Pons (tissue), 1 donor: ENCODE measurements around the gene AMFR.

ENCODE experiments used
- DNase-seq: peaks from one replicate; pipeline ENCODE4 v3.0.0-alpha.2; 2016; ENCODE audit warnings: low spot score

AMFR gene

DNA sequence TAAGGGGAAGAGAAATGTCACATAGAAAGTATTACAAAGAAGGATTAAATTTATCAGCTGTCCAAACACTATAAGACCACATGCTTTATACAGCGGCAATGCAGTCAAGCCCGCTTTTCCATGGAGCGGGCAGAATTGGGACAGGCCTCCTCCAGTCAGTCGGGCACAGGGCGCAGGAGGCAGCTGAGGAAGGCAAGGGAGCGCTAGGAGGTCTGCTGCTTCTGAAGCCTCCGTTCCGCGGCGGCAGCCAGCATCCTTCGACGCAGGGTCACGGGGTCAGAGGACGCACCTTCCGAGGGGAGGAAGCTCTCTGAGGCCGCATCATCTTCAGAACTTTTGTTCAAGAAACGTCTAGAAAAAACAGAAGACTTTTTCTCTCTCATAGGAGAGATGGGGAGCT lies 62.6 kb downstream of the AMFR start:
- DNase-seq, result no peak

DNA sequence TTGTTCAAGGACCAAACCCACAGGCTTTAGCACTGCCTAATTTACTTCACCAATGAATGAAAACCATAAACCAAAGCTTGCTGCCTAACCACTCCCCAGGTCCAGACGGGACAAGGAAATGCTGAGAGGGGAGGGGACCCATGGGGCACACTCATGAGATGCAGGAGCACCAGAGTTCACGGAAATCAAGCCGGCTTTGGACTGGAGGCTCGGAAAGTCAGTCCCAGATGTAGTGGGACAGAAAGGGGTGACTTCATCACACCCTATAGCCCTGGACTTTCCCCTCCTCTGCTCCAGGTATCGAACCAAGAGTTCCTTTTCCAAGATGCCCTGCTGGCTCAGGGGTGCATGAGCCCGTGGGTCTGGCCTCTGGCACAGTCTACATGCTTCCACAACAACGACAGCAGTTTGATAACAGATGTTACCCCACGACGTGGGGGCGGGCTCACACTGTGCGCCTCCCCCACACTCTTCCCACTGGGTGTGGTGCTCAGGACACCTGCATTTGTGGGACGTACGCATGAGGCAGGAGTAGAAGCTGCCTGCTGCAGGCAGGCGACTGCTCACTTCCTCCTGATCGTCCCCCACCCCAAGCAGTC lies 63.2 kb downstream of the AMFR start:
- no peak for DNase-seq

DNA sequence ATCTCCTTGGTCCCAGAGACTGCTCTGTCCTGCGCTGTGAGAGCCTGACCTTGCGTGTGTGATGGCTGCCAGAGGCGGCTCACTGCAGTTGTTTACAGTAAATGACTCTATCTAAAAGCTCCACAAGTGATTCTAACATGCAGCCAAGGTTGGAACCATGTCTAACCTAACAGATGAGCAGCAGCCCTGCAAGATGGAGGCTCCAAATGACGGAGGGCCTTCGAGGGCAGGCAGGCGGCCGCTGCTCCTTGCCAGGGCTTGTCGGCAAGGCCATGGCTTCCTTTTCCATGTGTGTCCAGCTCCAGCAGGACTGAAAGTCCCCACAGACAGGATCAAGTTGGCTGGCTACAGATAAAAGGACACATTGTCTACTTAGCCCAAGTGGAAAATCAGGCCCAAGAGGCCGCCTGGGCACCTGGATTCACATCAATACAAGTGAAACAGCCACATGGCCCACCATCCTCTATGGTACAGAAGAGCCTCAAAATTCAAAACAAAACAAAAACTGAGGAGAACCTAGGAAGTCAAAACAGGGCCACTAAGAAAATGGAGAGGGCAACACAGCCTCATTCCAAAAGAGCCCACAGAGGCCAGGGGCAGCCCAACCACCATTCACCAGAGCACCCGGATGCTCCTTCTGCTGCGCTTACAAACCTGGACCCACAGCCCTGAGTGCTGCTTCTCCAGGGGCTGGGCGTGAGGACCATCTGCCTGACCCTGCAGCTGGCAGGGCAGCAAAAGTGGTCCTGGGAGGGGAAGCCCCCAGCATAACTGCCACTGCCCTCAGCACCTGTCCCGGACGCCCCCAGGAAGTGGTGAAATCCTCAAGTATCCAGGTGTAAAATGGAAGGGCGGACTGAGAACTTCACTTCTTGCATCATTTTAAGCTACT lies 65.0 kb downstream of the AMFR start:
- no peak for DNase-seq

DNA sequence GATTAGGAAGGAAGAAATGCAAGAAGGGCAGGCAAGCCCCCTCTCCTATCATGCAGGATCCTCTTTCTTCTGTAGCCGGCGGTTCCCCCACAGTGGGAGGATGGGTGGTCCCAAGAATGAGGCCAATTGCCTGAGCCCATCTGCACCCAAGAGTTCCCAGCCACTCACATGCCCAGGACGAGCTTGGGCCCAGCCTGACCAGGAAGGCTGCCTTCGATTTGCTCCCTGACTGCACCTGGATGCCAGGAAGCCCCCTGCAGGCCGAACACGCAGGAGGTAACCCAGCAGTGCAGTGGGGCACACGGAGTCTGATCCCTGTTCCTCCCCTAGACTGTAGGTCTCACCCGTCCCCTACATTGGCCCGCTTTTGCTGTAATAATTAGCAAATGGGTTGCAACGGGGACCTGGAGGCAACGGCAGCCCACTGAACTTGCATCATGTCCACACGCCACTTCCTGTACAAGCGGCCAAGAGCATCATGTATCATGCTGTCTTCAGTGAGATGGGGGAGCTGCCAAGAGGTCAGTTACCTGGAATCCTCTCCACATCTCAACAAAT lies 67.5 kb downstream of the AMFR start:
- DNase-seq, result no peak

DNA sequence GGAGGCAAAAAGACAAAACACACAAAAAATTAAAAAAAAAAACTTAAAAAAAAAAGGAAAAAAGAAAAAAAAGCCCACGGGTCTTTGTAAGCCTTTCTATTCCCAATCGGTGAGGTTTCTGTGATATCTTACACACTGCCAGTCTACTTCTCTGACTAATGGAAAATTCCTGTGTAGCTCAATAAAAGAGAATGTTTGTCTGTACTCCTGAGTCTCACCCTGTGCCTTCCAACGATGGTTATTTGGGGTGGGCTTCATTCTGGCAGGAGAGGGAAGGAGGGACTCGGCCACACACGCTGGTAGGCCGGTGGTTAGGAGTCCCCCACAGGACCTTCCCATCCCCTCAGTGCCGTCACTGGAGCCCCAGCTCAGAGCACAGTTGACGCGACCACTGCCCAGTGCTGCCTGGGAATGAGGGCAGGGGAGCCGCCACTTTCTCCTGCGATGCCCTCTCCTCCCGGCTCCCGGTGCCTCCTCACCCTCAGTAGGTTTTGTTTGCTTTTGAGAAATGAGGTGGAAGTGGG lies 68.0 kb downstream of the AMFR start:
- DNase-seq, result no peak

DNA sequence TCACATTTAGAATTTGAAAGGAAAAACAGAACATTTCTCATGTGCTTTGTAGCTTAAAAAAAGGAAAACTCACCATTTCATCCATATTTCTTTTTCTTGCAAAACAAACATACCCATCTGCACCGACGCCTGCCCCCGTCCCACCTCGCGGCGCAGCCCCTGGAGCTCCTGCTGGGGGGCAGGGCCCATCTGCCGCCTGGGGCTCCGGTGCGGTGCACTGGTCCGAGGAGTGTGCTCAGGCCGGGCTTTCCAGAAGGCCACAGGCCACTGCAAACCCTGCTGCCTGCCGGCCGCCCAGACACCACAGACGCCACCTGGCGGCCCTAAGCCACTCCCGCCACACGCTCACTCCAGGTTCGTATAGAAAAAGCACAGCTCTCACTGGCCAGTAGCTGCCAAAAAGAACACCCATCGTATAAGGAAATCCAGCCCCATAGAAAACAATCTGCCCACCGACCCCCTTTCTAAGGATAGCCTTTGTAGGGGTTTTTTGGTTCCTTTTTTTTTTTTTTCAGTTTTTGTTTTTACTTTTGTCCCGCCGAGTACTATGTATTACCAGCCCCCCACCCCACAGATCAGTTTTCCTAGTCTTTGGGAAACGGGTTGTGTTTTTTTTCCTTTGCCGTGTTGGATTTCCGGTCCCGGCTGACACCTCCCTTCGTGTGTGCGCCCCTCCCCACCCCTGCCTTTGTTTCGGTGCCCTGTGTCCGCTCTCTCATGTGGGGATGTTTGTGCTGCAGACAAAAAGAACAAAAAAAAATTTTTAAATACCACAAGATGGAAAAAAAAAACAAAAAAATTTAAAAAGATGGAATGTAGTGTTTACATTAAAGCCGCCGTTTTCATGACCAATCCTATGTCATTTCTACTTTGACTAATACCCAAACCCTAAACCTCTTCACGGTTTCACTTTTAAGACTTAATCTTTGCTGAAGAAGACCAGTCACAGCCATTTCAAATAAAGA lies 68.8 kb downstream of the AMFR start:
- peak; percentile 70 for DNase-seq

DNA sequence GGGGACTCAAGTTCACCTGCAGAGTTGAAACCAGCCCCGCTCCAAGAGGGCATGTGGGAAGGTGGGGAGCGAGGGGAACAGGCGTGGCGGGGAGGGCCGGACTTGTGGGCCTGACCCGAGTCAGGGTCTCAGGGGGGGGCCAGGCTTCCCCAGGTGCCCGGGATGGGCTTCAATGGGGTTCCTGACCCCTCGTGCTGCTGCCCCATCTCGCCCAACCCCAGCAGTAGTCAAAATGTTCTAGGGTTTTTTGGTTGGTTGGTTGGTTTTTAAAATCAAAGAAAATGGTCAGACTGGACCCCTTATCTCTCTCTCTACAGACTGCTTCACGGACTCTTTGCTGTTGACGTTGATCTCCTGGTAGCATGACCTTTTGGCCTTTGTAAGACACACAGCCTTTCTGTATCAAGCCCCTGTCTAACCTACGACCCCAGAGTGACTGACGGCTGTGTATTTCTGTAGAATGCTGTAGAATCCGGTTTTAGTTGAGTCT lies 69.5 kb downstream of the AMFR start:
- DNase-seq, result no peak

DNA sequence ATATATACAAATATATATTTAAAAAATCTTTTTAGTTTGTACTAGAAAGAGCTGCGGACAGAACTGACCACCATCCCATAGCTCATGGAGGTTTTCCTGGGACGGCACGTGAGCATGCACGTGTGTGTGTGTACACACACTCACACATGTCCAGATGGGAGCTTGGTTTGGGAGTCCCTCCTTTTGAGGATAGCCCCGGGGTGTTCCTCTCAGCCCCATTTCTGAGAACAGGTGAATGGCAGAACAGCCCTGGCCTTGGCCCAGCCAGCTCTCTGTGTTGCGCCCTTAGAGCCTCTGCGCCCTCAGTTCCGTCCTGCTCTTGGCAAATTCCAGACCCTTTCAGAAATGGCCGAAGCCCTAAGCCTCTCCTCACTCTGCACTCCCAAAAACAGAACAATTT lies 70.1 kb downstream of the AMFR start:
- no peak for DNase-seq

DNA sequence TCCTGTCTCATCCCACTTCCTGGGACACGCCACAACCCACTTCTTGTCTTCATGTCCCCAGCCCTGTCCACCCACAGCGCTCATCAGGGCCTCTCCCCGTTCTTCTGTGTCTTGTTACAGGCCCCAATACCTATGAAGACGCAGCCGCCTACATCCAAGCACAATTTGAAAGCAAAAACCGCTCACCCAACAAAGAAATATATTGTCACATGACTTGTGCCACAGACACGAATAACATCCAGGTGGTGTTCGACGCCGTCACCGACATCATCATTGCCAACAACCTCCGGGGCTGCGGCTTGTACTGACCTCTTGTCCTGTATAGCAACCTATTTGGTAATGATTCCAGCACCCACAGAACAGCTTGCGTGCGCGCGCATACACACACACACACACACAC lies 70.6 kb downstream of the AMFR start:
- DNase-seq, result no peak

DNA sequence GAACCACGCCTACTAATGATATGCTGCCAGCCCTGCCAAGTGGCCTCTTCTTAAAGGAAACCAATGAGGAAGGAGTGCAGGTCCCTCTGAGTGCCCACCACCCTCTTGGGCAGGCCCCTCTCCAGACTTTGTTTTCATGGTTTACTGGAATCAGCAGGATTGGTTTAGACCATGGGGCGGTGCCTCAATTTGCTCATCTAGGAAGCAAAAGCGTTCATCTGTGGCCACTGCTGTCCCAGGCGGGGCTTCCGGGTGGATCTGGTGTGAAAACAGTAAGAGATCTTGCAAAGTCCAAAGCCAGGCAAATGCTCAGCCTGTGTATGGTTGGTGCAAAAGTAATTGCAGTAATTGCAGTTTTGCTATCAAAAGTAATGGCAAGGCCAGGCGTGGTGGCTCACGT lies 71.3 kb downstream of the AMFR start:
- DNase-seq, result no peak

DNA sequence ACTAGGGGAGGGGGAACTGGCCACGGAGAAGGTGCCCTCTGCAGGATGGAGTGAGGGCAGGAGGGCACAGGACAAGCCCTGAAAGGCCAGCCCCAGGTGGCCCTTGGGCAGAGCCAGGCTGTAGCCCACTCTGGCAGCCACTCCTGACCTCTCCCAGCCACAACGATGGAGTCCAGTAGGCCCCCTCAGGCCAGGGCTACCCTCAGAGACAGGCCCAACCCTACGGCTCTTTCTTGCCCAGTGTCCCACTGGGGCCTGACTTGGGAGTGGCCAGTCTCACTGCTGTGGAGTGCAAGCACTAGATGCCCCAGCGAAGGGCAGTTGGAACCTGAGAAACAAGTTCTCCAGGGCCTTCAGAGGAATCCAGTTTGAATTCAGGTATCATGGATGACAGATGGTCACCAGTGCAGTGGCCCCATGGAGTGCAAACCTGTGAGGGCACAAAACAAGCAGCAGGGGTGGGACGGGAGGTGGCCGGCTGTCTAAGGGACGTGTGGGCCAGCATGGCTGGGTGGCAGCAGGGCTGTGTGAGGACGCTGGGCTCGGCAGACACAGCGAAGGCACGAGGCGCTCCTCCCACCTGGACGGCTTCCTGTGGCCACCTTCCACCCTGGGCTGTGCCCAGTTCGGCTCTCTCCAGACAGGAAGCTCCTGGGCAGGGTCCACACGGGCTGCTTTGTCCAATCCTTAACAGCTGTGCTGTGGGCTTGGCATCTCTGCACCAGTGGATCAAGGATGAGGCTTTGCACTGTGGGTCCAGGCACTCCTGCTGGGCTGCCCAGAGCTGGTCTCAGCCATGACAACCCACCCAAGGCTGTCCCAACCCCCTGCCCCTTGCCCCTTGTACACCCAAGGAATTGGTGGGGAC lies 72.1 kb downstream of the AMFR start:
- DNase-seq, result no peak

DNA sequence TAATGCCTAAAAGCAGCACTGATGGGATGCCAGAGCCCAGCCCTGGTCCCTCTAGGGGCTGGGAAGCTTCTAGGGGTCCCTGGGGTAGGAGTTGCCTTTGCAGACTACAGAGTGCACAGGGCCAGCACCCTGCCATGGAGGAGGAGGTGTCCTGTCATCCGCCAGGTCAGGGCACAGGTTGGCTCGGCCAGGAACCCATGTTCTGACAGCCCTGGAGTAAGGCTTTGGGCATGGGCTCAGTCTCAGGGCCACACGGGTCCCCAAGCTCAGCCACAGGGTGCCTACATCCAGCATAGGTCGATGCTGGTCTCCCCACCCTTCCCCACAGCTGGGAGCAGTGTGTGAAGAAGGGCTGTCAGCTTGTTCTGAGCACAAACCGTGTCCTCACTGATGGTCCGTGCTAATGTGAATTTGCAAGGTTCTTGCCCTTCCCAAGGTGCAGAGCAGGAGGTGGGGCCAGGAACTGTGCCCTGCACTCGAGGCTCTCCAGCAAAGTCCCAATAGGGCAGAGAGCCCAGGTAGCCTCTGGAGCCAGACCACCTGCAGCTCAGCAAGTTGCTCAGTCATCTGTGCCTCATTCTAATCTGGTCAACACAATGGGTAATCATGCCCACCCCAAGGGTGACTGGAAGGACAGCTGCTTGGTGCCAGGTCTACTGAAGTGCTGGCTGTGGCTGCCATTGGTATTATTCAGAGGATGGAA lies 72.8 kb downstream of the AMFR start:
- DNase-seq, result no peak

DNA sequence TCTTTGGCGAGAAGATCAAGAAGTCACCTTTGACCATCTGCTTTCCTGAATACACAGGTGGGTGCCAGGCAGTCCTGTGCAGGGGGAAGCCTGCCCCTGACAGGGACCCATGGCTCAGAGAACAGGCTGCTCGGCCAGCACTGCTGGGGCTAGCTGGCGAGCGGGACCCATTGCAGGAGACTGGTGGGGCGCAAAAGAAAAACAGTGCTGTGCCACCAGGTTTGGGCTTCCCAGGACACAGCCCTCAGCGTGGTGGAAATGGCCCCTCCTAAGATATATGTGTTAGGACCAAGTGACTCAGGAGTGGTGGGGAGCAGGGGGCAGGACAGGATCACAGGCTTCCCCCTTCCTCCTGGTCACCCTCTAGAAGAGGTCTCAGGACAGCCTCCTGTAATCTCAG lies 73.9 kb downstream of the AMFR start:
- DNase-seq, result no peak

DNA sequence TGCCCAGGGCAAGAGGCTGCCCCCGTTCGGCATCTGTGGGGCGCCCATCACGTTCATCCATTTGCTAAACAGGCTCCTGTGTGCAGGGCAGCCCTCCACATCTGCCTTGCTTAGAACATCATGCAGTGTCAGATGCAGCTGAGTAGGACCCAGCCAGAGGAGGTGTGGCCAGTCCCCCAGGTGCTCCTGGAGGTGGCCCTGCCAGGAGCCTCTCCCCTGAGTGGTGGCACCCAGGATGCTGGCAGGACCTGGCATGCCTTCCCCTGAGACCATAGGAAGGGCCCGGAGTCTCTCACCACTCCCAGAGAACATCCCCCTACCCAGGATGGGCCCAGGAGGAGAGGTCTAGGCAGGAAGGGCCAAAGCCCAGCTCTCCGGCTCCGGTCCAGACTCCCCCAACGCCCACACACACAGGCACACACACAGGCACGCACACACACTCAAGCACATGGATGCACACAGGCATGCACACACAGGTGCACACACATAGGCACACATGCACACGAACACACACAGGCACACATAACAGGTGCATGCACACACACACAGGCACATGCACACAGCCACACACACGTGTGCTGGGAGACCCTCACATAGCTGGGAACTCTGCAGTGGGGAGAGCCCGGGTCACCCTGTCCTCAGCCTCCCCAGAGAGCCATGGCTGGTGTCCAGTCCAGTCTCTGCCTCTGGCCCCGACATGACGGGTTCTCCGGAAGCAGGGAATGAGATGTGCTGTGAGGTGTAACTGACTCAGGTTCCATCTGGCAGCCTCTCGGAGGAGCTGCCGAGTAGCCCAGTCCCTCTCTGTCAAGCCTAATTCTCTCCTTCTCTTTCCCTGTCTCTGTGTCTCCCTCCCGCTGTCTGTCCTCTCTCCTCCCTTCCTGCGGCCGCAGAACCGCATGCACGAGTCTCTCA lies 74.6 kb downstream of the AMFR start:
- DNase-seq, result no peak

DNA sequence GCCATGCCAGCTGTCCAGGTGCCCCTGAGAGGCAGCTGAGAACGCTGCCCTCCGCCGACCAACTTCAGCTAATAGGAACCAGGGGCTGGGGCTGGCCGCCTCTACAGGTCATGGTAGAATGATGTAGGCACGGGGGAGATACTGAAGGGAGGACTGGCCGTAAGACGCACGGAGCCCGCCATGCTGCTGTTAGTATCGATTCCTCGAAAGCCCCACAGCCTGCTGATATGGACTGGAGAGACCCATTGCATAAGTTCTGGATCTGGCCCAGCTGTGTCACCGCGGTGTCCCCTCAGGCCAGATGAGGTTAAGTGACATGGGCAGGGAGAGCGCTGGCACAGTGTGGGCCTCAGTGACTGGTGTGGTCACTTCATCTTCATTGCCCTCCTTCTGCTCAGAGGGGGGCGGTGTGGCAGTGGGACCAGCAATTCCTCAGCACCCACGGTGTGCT lies 75.6 kb downstream of the AMFR start:
- DNase-seq, result no peak

DNA sequence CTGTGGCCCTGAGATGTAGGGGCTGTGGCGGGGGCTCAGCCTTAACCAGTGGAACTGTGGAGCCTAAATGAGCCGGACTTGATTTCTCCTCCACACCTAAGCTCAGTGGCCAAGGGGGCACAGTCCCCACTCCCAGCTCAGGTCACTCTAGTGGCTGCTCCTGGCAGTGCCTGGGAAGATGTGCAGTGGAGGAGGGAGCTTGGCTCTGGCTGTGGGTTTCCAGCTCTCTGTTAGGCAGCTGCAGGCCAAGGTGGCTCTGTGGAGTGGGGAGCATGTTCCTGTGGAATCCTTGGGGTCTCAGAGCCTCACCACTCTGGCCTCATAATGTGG lies 76.3 kb downstream of the AMFR start:
- no peak for DNase-seq

DNA sequence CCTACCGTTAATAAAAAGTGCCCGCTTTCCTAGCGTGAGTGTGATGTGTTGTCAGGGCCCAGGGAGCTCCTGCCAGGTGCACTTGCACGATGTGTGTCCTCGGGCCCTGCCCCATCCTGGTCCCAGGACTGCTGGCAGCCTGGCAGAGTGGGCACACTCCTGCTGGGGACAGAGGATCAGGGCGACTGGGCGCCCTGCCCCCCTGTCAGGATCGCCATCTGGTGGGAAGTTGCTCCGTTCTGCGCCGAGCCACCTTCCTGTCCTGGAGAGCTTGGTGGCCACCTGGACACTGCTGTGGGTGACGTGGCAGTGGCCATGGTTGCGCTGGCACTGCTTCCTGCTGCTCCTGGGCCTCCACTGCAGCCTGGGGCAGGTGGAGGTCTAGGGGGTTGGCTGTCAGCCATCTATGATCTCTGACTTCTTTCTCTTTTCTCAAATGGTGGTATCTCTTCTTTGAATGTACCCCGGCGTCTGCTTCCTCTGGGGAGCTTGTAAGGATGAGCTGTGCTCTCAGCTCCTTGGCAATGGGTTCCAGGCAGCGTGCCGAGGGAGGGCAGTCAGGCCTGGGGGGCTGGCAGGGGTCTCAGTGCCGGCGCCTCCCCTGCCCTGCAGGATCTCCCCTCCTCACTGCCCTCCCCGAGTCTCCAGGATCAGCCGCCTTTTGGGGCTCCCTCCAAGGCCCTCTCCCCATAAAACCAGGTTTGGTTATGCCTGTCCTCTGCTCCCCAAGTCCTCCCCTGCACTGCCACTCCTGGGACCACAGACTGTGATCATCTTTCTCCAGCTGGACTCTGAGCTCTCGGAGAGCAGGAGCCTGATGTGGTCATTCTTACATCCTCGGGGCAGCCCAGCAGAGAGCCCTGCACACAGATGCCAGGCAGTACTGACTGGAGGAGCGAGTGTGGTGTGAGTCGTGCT lies 76.9 kb downstream of the AMFR start:
- no peak for DNase-seq

DNA sequence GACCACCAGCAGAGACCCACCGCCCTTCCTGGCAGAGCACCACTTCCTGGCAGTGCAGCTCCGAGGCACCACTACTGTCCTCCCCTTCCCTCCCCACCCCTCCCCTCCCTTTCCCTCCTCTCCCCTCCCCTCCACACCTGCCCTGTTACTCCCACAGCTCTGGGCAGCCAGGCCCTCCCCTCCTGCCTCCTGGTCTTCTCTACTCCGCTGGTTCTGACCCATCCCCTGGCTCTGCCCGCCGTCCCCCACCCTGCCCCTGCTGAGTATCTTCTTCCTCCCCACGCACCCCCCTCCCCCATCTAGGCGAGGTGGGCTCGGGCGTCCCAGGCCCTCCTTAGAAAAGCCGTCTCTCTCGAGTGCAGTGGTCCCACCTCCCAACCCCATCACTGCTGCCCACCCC lies 77.7 kb downstream of the AMFR start:
- no peak for DNase-seq
